ENCODE data around the gene ANGPTL8.
A peak's percentile ranks its signal among the peaks of the same experiment; 100 is the strongest.

ANGPTL8 gene

DNA sequence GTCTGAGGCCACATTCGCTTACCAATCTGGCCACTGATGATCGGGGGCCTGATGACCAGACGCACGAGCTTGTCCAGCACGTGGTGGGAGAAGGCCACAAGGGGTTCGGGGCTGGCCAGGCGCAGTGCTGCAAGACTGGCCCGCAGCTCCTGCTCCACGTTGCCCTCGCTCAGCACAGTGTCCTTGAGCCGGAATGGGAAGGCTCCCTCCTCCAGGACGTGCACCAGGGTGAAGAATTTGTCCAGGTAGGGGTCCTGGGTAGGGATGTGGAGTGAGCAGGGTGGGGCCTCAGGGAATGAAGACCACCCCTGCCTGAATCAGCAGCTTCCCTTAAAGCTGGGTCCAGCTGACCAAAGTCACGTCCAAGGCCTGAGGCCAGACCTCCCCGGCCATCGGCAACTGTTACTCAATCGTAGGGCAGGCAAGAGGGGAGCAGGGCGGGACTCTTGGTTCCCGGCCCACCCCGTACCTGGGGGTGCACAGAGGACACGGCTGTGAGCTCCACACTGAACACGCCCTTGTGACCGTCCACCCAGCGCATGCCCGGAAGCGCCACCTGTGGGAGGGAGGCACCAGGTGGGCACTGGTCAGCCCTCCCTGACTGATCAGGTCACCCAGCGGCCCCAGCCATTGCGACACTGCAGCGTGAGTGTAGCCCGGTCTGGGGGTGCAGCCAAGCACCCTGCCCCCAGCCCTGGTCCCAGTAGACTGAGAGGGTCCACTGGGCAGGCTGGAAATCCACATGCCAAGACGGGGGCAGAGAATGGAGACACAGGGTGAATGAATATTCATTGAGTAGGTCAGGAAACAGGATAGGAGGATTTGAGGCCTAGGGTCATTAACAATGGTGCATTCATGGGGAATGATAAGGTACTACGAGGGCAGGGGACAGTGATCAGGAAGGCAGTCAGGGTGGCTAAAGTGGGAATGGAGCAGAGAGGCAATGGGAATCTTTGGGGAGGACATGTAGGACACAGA, 2.8 kb upstream of the ANGPTL8 start:
- DNase-seq (ENCODE audit: low read depth): no peak

DNA sequence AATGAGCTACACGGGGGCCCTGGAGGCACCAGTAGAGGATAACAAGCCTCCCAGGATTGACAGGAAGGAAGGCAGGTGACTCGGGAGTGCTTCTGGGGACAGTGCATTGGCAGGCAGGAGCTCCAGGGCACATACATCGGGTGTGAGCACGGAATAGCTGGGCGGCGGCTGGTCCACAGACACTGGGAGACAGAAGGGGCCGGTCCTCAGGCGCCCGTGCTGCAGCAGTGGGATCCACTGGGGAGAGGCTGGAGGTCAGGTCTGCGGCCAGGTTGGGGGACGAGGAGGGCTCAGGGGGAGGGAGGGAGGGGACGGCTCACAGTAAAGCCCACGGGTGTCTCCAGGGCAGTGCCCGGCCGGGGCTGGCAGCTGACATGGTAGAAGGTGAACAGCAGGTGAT, 2.1 kb upstream of the ANGPTL8 start:
- no peak for DNase-seq (ENCODE audit: low read depth)

DNA sequence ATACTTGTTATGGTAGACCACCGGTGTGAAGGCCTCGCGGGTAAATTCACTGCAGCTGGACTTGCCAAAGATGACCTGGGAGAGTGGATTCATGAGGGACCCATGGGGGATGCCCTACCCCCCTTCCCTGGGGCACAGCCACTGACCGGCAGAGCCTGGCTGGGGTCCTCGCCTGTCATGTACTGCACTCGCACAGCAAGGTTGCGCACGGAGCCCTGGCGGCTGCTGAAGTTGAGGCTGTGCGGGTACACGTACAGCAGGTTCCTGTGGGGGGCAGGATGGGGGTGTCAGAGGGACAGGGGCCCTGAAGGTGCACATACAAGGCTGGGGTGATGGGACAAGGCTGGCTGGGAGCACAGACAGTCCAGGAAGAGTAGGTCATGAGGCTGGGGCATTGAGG, 1.4 kb upstream of the ANGPTL8 start:
- no peak for DNase-seq (ENCODE audit: low read depth)

DNA sequence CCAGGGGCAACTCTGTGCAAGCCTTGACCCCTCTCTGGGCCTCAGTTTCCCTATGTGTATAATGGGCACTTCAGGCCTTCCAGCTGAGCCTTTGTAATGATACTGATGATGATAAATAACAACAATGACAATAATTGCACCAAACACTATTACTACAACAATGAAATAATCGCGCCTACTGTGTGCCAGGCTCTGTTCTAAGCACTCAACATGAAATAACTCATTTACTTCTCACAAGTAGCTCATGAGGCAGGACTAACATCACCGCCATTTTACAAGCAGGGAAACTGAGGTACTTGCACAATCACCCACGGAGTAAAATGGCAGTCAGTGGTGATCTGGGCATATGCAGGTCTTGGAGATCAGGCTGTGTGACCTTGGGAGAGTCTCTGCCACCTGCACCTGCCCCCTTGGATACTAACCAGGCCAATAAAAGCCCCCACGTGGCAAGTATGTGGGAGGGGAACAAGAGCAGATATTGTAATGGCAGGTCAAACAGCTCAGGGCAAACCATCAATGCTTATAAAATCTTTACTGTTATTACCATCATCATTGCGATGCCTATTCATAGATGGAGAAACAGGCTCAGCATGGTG, 540 bp upstream of the ANGPTL8 start:
- no peak for DNase-seq (ENCODE audit: low read depth)

DNA sequence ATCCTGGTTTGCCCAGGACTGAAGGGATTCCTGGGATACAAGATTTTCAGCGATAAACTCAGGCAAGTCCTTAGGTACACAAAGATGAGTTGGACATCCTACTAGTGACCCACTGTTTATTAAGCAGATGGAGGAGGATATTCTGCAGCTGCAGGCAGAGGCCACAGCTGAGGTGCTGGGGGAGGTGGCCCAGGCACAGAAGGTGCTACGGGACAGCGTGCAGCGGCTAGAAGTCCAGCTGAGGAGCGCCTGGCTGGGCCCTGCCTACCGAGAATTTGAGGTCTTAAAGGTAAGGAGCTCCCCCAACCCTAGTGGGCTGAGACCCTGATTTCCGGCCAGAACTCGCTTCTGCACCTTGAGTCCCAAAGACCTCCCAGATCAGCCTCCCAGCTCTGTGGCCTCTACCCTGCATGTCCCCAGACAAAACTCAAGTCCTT, 607 bp downstream of the ANGPTL8 start:
- no peak for DNase-seq (ENCODE audit: low read depth)

DNA sequence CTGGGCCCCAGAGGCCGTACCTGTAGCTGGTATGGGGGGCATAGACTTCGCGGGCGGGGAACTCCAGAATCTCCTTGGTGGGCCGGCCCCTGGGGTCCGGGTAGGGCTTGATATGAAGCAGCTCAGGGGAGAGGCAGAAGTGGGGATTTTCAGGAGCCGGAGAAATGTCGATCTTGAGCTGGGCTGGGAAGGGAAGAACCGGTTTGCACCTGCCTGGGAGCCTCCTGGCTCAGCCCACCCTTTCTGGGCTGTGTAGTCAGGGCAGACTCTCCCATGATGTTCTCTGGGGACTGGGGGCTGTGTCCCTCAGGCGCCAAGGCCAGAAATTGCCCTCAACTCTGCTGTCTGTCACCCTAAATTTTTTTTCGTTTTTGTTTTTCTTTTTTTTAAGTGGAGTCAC, 2.6 kb downstream of the ANGPTL8 start:
- DNase-seq (ENCODE audit: low read depth): no peak

DNA sequence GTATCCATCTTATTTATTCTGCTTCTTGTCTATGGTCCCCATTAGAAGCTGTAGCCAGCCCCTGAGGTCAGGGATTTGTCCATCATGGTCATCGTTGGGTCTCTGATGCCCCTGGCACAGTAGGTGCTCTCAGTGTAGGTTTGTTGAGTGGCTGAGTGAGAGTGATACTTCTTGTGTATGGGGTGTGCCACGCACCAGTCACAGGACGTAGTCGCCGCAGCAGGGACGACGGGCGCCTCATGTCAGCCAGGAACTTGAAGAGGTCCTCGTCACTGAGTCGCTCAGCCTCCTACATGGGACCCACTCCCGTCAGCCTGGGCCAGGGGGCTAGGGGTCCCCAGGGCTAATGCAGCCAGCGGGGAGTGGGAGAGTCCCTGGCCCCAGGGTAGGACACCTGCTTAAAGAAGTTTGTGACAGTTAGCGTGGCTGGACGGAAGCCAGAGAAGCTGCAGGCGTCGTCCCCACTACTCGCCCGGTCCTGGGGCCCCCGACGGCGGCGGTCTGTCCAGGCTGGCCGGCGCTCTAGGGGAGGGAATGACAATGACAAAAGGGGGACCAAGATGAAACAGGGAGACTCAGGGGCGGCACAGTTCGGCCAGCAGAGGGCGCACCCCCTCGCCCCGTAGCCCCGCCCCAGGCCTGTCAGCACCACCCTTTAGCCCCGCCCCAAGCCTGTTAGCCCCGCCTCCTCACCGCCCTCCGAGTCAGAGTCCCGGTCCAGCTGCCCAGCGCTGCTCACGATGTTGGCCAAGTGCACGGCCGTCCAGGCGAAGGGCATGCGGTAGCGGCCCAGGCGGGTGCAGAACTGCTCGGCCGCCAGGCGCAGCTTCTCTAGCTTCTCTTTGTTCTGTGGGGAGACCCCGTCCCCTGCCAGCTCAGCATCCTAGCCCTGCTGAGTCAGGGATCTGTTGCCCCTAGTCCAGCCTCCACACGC, 3.7 kb downstream of the ANGPTL8 start:
- peak; percentile 81 for DNase-seq (ENCODE audit: low read depth)

DNA sequence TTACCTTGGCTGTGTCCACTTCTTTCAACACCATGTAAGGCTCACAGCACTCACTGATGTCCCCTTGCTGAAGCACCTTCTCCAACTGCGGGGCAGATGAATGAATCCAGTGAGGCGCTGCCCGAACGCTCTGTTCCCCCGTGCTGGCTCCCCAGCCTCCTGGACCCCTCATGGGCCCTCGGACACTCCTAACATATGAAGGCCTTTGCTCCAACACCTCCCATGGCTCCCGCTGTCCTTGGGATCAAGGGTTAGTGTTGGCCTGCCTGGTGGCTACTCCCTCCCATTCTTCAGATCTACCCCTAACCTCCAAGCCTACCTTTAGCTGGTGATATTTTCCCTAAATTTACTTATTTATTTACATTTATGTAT, 4.4 kb downstream of the ANGPTL8 start:
- DNase-seq (ENCODE audit: low read depth): no peak

DNA sequence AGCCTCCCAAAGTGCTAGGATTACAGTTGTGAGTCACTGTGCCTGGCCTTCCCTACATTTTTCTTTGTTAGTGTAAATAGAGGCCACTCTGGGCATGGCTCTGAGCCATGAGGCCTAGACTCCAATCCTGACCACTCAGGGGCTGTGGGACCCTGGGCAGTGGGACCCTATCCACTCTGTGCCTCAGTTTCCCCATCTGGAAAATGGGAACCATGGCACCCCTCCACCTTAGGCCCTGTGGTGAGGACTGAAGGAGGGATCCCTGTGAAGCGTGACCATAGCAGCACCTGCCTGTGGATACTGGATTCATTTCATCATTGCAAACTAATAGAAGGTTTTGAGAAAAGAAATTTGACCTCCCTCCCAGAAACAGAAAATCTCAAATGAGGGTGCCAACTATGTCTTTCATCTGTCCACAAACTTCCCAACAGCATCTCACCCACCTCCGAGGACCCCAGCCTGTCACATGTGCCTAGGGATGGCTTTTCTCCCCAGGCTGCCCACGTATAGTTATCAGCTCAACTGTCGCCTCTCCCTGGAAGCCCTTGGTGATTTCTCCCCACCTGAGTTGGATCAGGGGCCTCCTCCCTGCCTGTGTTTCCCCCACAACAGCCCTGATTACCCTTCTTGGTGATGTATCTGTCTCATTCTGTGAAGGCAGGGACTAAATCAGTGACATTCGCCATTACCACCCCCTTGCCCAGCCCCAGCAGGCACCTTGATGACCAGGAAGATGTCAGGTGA, 5.6 kb downstream of the ANGPTL8 start:
- no peak for DNase-seq (ENCODE audit: low read depth)

DNA sequence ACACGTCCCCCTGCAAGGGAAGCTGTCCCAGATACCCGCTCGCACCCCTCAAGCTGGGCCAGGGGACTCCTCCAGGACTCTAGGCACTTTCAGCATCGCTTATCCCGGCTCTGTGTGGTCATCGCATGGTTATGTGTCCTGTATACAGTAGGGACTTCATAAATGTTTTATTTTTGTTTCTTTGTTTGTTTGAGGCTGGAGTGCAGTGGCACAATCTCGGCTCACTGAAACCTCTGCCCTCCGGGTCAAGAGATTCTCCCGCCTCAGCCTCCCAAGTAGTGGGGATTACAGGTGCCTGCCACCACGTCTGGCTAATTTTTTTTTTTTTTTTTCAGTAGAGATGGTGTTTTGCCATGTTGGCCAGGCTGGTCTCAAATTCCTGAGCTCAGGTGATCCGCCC, 7.5 kb downstream of the ANGPTL8 start:
- no peak for DNase-seq (ENCODE audit: low read depth)

DNA sequence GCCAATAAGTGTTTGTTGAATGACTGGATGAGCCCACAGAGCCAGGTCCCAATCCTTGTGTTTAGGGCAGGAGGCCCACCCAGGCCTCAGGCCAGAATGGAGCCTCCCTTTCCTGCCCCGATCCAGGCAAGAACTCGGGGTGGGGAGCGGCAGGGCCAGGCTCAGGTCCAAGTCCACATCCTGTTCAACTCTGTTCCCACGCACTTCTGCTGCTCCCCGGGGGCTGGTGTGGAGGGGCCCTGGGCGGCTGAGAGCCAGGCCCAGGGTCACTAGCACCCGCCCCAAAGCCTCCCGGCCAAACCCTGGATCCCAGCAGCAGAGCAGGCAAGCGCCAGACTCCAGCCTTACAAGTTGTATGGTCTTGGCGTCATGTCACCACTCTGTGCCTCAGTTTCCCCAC, 8.0 kb downstream of the ANGPTL8 start:
- DNase-seq (ENCODE audit: low read depth): no peak

DNA sequence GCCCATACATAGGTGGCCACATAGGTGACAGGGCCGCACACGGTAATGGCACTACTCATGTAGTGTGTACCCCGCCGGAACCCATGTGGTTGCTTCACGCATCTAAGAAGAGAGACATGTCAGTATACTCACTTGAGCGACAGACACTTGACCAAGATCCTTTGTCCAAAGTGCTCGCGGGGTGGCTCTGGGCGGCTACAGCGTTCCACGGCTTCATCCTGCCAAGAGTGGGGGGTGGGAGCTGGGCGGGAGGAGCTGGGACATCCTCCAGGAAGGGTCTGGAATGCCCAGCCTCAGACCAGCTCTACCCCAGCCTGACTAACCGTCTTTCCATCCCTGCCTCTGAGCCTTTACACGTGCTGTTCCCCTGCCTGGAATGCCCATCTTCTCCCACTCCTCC, 8.5 kb downstream of the ANGPTL8 start:
- no peak for DNase-seq (ENCODE audit: low read depth)

DNA sequence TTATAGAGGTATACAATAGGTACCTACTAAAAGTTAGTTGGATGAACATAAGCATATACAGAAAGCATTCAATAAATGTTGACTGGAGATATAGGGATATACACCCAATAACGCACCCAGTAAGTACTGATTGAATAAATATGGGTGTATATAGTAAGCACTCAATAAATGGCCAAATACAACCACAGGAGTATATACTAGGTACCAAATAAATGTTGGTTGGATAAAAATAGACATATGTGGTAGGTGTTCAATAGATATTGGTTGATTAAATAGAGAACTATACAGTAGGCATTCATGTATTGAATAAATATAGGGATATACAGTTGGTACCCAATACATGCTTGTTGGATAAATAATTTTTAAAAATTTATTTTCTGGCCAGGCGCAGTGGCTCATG, 9.4 kb downstream of the ANGPTL8 start:
- DNase-seq (ENCODE audit: low read depth): no peak

DNA sequence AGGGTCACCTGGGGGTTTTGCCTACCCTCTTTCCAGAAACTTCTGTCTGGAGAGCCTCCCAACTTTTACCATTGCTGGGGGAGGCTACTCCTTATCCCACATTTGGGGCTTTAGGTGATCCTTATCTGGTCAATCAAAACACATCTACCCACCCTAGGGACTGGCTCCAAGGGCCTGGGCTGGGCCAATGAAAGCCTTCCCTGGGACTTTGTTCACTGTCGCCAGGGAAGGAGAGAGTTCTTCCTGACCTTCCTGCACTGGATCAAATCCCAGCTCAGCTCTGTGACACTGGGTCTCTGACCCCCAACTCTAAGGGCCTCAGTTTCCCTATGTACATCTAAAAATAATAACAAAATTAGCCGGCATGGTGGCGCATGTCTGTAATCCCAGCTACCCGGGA, 11.8 kb downstream of the ANGPTL8 start:
- no peak for DNase-seq (ENCODE audit: low read depth)

DNA sequence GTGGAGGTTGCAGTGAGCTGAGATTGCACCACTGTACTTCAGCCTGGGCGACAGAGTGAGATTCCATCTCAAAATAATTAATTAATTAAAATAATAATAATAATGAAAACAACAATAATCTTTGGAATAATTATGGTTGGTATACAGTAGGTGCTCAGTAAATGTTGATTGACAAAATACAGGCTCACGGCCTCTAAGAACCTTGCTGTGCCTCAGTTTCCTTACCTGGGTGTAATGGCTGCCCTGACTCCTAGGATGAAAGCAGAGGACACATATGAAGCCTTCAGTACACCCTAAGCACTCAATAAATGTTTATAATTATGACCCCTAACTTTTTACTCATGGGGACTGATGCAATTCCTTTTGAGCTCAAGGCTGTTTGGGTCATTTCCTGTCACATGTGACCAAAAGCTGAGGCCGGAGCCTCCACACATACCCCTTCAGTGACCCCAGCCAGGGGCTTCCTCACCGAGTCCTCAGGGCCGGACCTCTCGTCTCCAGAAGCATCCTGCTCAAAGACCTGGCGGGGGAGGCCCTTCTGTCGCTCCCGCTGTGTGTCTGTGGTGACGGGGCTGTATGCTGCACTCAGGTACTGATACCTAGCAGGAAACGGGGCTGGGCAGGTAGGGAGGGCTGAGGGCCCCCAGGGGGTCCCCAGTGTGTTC, 12.4 kb downstream of the ANGPTL8 start:
- no peak for DNase-seq (ENCODE audit: low read depth)

DNA sequence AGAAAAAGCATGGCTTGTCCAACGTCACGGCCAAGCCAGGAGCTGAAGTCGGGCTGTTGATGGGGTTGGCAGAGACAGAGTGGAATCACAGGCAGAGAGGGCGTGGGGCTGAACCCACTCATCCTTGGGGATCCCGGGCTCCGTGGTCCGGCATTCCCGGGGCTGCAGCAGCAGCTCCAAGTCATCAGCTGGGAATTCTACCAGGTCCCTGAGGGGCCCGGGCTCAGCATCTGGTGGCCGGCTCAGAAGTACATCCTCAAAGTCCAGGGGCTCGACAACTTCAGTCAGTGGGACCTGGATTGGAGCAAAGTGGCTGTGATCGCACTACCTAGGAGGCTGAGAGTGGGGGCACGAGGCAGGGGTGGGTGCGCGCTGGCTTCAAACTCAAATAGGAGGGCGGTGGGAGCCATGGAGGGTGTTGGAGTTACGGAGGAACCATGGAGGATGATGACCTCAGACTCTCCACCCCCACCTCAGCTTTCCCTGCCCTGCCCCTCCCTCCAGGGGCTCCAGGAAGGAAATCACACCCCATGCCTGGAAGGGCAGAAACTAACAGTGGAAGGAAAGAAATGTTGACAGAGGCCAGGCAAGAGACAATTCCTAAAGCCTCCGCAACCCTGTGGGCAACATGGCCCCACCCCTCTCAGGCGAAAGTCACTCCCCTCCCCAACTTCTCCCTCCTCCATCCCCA, 13.4 kb downstream of the ANGPTL8 start:
- DNase-seq (ENCODE audit: low read depth): no peak

DNA sequence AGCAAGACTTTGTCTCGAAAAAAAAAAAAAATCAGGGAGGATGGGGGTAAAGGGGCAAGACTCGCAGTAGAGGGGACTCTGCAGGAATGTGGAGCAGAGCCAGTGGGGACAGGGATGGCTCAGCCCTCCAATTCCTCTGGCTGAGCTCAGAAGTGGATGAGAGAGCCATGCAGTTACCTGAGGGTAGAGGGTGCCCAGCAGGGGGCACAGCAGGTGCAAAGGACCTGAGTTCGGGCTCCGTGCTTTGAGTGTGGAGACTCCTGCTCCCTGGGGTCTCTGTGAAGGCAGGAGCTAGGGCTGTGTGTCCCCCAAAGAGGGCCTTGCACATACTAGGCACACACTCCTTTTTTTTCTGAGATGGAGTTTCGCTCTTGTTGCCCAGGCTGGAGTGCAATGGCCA, 15.2 kb downstream of the ANGPTL8 start:
- no peak for DNase-seq (ENCODE audit: low read depth)

DNA sequence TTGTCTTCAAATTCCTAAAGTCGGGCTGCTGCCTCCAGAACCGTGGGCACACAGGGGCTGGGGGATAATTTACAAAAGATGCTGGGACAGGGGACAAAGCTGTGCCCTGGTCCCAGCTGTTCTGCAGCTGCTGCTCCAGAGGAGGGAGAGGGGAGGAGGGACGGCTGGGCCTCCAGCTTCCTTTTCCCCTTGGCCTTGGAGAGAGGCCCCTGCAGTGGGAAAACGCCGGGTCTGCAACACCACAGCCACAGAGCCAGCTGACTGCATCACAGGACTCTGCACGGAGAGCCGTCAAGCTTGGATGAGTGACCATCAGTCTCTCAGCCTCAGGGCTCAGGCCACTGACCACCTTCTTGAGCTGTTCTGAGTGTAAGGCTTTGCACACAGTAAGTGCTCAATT, 16.8 kb downstream of the ANGPTL8 start:
- no peak for DNase-seq (ENCODE audit: low read depth)

DNA sequence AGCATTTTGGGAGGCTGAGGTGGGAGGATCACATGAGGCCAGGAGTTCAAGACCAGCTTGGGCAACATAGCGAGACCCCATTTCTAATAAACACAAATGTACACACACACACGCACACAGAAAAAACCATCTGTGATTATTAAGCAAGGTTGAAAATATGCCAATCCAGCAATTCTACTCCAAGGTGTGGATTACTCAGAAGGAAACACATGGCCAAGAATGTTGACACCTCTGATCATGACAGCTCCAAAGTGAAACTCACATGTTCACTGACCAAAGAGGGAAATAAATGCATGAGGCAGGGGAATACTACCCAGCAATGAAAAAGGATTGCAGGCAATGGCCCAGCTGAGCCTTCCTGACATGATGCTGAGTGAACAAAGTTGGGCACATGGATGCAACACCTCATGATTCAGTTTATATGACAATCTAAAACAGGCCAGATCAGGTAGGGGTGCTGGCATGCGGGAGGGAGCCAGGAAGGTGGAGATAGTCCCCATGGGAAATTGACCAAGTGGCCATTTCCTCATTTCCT, 18.5 kb downstream of the ANGPTL8 start:
- no peak for DNase-seq (ENCODE audit: low read depth)

DNA sequence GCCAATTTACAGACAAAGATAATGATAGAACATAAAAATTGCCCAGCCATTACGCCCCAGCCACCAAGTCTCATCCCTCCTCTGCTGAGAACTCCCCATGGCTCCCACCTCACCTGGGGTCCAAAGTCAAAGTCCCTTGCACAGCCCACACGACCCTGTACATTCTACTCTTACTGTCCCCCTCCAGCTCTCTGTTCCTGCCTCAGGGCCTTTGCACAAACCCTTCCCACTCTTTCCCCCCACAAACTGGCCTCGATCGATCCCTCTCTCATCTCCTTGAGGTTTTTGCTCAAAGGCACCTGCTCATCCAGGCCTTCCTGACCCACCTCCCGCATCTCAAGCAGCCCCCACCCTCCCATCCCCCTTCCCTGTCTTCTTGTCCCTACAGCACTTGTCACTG, 21.6 kb downstream of the ANGPTL8 start:
- DNase-seq (ENCODE audit: low read depth): no peak

Data from activated T-cell treated with anti-CD3 and anti-CD28 coated beads for 24 hours (primary cell).